HEK293 (cell line): ENCODE results near the gene ACYP1.

Experiments used
- CTCF ChIP-seq: fragments of 450-650 bp; formaldehyde crosslinking; IDR thresholded peaks from 2 replicates; pipeline ENCODE4 v1.5.1; 2016; ENCODE audit warnings: missing biosample characterization, missing genetic modification characterization
- MZF1 ChIP-seq: fragments of 450-650 bp; formaldehyde crosslinking; IDR thresholded peaks from 2 replicates; pipeline ENCODE4 v1.5.1; 2017; ENCODE audit warnings: missing biosample characterization, missing genetic modification characterization, borderline replicate concordance
- REST ChIP-seq: fragments of 450-650 bp; formaldehyde crosslinking; IDR thresholded peaks from 2 replicates; pipeline ENCODE4 v1.5.1; 2016; ENCODE audit warnings: missing biosample characterization, missing genetic modification characterization
- ZNF112 ChIP-seq: fragments of 450-650 bp; formaldehyde crosslinking; IDR thresholded peaks from 2 replicates; pipeline ENCODE4 v1.5.0; 2017; ENCODE audit warnings: missing biosample characterization, missing genetic modification characterization
- ZNF155 ChIP-seq: fragments of 450-650 bp; formaldehyde crosslinking; IDR thresholded peaks from 2 replicates; pipeline ENCODE4 v1.5.1; 2016; ENCODE audit warnings: missing biosample characterization, missing genetic modification characterization

- no peak for TF ChIP-seq ZNF112 (tag by site-specific recombination)
- no peak for TF ChIP-seq ZNF155
- TF ChIP-seq REST, result no peak
- TF ChIP-seq MZF1 (tag by site-specific recombination), result no peak
- TF ChIP-seq CTCF (tag by site-specific recombination), result no peak
These were observed 45.1 kb downstream of the ACYP1 start for GRCh38 chr14:75018694-75019093.
